ENCODE data around the gene SORBS1.

GRCh38 chr10:95284807-95285206 is 276.4 kb downstream of the SORBS1 start:
- no peak for TF ChIP-seq CTCF (IDR thresholded peaks at IDR 0.05)
- no peak for TF ChIP-seq POLR2A (IDR thresholded peaks at IDR 0.05)
